NT2/D1 (cell line): ENCODE data around the gene BCAN.
A peak's percentile ranks its signal among the peaks of the same experiment; 100 is the strongest.

Source experiments
- DNase-seq: peaks from one replicate; pipeline ENCODE4 v3.0.0-alpha.2; 2011; ENCODE audit warnings: low read depth, low spot score
- H3K27me3 ChIP-seq: 2 replicates; pipeline ENCODE4 v1.6.0; 2011; ENCODE audit warnings: mild to moderate bottlenecking; ENCODE audit not compliant: insufficient read length, insufficient read depth
- H3K36me3 ChIP-seq: 2 replicates; pipeline ENCODE4 v1.6.1; 2011; ENCODE audit warnings: mild to moderate bottlenecking, low read length, mixed read lengths; ENCODE audit not compliant: insufficient read depth, insufficient read length
- H3K4me1 ChIP-seq: 2 replicates; pipeline ENCODE4 v1.5.1; 2011; ENCODE audit not compliant: insufficient read depth, insufficient read length
- H3K4me3 ChIP-seq: 2 replicates; pipeline ENCODE4 v1.5.1; 2011; ENCODE audit warnings: low read depth; ENCODE audit not compliant: insufficient read length
- H3K9ac ChIP-seq: 2 replicates; pipeline ENCODE4 v1.6.0; 2011; ENCODE audit warnings: low read depth; ENCODE audit not compliant: insufficient read length
- H3K9me3 ChIP-seq: 2 replicates; pipeline ENCODE4 v1.5.1; 2011; ENCODE audit warnings: mild to moderate bottlenecking, low read length; ENCODE audit not compliant: insufficient read depth
- SUZ12 ChIP-seq: IDR thresholded peaks from 2 replicates; pipeline ENCODE4 v1.6.1; 2011; ENCODE audit not compliant: insufficient read length, insufficient read depth; ENCODE audit errors: extremely low read depth
- YY1 ChIP-seq: IDR thresholded peaks from 2 replicates; pipeline ENCODE4 v1.6.1; 2011; ENCODE audit not compliant: insufficient read length, insufficient read depth
- ZNF274 ChIP-seq: IDR thresholded peaks from 2 replicates; pipeline ENCODE4 v1.6.1; 2011; ENCODE audit warnings: mild to moderate bottlenecking, low read depth, low read length

BCAN gene

GRCh38 chr1:156619582-156619955 lies 22.3 kb upstream of the BCAN start:
- peaks cover 46% of the 10 kb centered on the region for H3K27me3 ChIP-seq
- DNase-seq = no peak
- H3K9me3 ChIP-seq = peaks cover 10% of the 10 kb centered on the region; the same call in 1 of the 2 replicates
- H3K4me3 ChIP-seq = no peak overlapping the region
- no peak overlapping the region for H3K9ac ChIP-seq
- no peaks in the 10 kb centered on the region for H3K36me3 ChIP-seq
- peaks cover 5% of the 10 kb centered on the region for H3K4me1 ChIP-seq
- TF ChIP-seq ZNF274 = no peak
- no peak for TF ChIP-seq SUZ12
- TF ChIP-seq YY1 = no peak

GRCh38 chr1:156622581-156623297 lies 19.2 kb upstream of the BCAN start:
- Histone ChIP-seq H3K27me3 (peaks cover 65% of the 10 kb centered on the region), H3K36me3 (no peaks in the 10 kb centered on the region), H3K4me1 (peaks cover 10% of the 10 kb centered on the region), H3K9ac (no peak overlapping the region), H3K4me3 (no peak overlapping the region), H3K9me3 (peaks cover 10% of the 10 kb centered on the region; the same call in 1 of the 2 replicates)
- TF ChIP-seq ZNF274 (no peak), YY1 (no peak), SUZ12 (no peak)
- no peak for DNase-seq

DNA sequence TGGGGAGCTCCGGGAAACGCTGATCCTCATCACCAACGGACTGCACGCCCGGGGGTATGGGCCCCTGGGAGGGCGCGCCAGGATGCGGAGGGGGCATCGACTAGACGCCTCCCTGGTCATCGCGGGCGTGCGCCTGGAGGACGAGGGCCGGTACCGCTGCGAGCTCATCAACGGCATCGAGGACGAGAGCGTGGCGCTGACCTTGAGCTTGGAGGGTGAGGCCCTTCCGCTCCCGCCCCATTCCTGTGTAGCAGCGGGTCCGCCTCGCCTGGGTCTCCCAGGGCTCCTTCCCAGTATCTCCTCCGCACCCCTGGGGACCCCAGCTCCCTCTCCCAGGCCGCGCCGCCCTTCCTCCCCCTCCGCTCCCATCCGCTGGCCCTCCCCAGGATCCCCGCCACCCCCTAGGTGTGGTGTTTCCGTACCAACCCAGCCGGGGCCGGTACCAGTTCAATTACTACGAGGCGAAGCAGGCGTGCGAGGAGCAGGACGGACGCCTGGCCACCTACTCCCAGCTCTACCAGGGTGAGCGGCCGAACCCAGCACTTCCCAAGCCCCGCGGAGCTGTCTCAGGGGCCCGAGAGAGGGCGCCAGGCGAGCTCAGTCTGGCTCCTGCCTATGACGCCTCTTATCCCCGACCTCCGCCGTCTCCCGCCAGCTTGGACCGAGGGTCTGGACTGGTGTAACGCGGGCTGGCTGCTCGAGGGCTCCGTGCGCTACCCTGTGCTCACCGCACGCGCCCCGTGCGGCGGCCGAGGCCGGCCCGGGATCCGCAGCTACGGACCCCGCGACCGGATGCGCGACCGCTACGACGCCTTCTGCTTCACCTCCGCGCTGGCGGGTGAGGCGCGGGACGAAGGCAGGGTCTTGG lies 17.7 kb upstream of the BCAN start:
- Histone ChIP-seq H3K4me1 (peaks cover 10% of the 10 kb centered on the region), H3K27me3 (peaks cover 63% of the 10 kb centered on the region), H3K9ac (peak overlapping the region; percentile 79), H3K9me3 (peaks cover 10% of the 10 kb centered on the region; the same call in 1 of the 2 replicates), H3K4me3 (peak overlapping the region; percentile 63), H3K36me3 (no peaks in the 10 kb centered on the region)
- no peak for TF ChIP-seq YY1
- TF ChIP-seq ZNF274 = no peak
- TF ChIP-seq SUZ12 = peak; percentile 84
- peak; percentile 81 for DNase-seq

- TF ChIP-seq YY1 (no peak), SUZ12 (peak; percentile 10), ZNF274 (no peak)
- Histone ChIP-seq H3K4me1 (peaks cover 10% of the 10 kb centered on the region), H3K4me3 (peak overlapping the region; percentile 63), H3K9ac (peak overlapping the region; percentile 86), H3K9me3 (peaks cover 10% of the 10 kb centered on the region; the same call in 1 of the 2 replicates), H3K36me3 (no peaks in the 10 kb centered on the region), H3K27me3 (peaks cover 57% of the 10 kb centered on the region)
- no peak for DNase-seq
Observed at GRCh38 chr1:156624814-156625435, 17.0 kb upstream of the BCAN start.

DNA sequence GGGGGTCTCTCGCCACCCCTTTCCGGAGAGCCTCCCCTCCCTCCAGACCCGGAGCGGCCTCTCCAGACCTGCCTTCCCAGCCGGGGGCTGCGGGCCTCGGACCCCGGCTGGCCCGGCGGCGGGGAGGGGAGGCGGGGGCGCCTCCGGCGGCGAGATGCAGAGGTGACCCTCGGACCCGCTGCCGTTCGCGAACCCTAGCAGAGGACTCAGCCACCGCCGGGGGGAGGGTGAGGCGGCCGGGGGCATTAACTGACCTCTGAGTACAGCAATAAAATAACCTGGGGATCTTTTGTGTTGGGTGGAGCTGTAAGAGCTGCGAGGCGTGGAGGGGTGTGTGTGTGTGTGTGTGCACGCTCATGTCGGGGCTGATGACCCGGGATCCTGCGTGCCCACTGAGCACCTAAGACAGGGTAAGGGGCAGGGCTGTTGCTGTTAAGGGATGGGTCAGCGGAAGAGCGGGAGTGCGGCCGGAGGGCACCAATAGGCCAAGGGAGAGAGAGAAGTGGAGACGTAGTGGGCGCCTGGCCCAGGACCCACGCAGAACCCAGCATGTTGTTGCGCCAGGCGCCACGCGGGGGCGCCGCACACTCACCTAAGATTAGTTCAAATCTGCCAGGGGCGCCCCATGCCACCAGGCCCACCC lies 16.4 kb upstream of the BCAN start:
- Histone ChIP-seq H3K4me1 (peaks cover 10% of the 10 kb centered on the region), H3K9ac (peak overlapping the region; percentile 86), H3K4me3 (peak overlapping the region; percentile 63), H3K9me3 (peaks cover 10% of the 10 kb centered on the region; the same call in 1 of the 2 replicates), H3K27me3 (peaks cover 51% of the 10 kb centered on the region), H3K36me3 (no peaks in the 10 kb centered on the region)
- TF ChIP-seq ZNF274 = no peak
- TF ChIP-seq SUZ12 = no peak
- TF ChIP-seq YY1 = no peak
- DNase-seq = no peak

DNA sequence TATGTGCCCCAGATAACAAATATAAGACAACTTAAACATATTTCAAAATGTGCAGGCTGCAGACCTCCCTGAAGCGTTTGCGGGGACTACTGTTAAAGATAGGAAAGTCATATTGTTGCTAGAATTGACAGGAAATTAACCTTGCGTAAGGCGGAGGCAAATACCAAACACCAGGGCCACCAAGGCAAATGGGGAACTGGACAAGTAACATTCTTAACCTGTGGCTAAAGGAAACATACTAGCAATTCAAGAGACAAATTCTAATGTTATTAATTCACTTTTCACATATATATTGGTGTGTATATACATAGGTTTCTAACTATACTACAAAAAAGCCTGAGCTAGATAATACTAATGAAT lies 15.9 kb upstream of the BCAN start:
- DNase-seq = no peak
- Histone ChIP-seq H3K9ac (no peak overlapping the region), H3K4me3 (no peak overlapping the region), H3K27me3 (peaks cover 47% of the 10 kb centered on the region), H3K4me1 (peaks cover 10% of the 10 kb centered on the region), H3K36me3 (no peaks in the 10 kb centered on the region), H3K9me3 (peaks cover 10% of the 10 kb centered on the region; the same call in 1 of the 2 replicates)
- TF ChIP-seq YY1 (no peak), ZNF274 (no peak), SUZ12 (no peak)
